Uterus (tissue), 4 donors: ENCODE results near the gene AASDH. TPM values are rescaled to one million over a fixed set of nuclear protein-coding genes. Genes with fewer than 3 reads are reported as not detected.
A peak's percentile ranks its signal among the peaks of the same experiment; 100 is the strongest.

Source experiments
- DNase-seq, 2 donors: peaks; one replicate each; pipeline ENCODE4 v3.0.0-alpha.2; 2019 to 2020
- H3K27ac ChIP-seq, 2 donors: fragments of 200-600 bp; sonication (generic); 1 replicate in 1 of 2; 2 replicates in 1 of 2; pipeline ENCODE4 v1.5.1; 2016 to 2018
- H3K27me3 ChIP-seq, 2 donors: fragments of 200-600 bp; sonication (generic); one replicate each; pipeline ENCODE4 v1.5.1; 2018 to 2019; ENCODE audit warnings: control low read depth in 1 of 2
- H3K36me3 ChIP-seq, 2 donors: fragments of 200-600 bp; sonication (generic); one replicate each; pipeline ENCODE4 v1.5.1; 2019; ENCODE audit warnings: control low read depth in 1 of 2
- H3K4me1 ChIP-seq, 2 donors: fragments of 200-600 bp; sonication (generic); one replicate each; pipeline ENCODE4 v1.5.1; 2018 to 2019; ENCODE audit warnings: control low read depth in 1 of 2
- H3K4me3 ChIP-seq, 2 donors: fragments of 200-600 bp; sonication (generic); 1 replicate in 1 of 2; 2 replicates in 1 of 2; pipeline ENCODE4 v1.5.1; 2018 to 2019; ENCODE audit warnings: mild to moderate bottlenecking in 1 of 2
- H3K9me3 ChIP-seq, 2 donors: fragments of 200-600 bp; sonication (generic); one replicate each; pipeline ENCODE4 v1.5.1; 2019; ENCODE audit warnings: control low read depth in 1 of 2
- CTCF ChIP-seq, 4 experiments: fragments of 200-600 bp in 2 of 4; fragments of 450-650 bp in 2 of 4; sonication (generic) in 2 of 4; IDR thresholded peaks; one replicate each; pipeline ENCODE4 v1.5.1; 2016 to 2019; ENCODE audit warnings: antibody characterized with exemption in 4 of 4, mild to moderate bottlenecking in 2 of 4, moderate library complexity in 1 of 4
- POLR2A ChIP-seq, 2 donors: fragments of 450-650 bp; IDR thresholded peaks; one replicate each; pipeline ENCODE4 v1.6.1; 2016; ENCODE audit warnings: antibody characterized with exemption in 2 of 2, mild to moderate bottlenecking in 1 of 2, moderate library complexity in 1 of 2
- intact Hi-C: fragments of 100-400 bp; cut with DNase I; formaldehyde crosslinking; loops from one replicate; pipeline ENCODE4 v1.15.1; 2023; ENCODE audit warnings: low total_unique reads
- total RNA-seq, 4 donors: library from RNA; depleted of rRNA in 3 of 4; stranded (reverse); fragments of >200 nt in 3 of 4; gene quantifications; one replicate each; pipeline versions ENCODE4 v1.1.0 to v1.2.4, GENCODE V29; 2014 to 2023
- donor health status: DM: yes; HTN: yes; CAD: no.

The AASDH gene
- total RNA-seq, 4 donors from 2014 or later = 12.7 to 58.8 (median 26.6) TPM

- intact Hi-C loops = no loop called here
- Histone ChIP-seq H3K27ac (no peak overlapping the region), H3K27me3 (no peaks in the 10 kb centered on the region), H3K36me3 (no peaks in the 10 kb centered on the region), H3K9me3 (no peaks in the 10 kb centered on the region), H3K4me3 (no peak overlapping the region), H3K4me1 (no peaks in the 10 kb centered on the region)
- TF ChIP-seq POLR2A (IDR thresholded peaks at IDR 0.05) = no peak
- no peak for TF ChIP-seq CTCF (IDR thresholded peaks at IDR 0.05)
- DNase-seq = no peak
These were observed 4.0 kb upstream of the AASDH start for GRCh38 chr4:56391270-56391669.

GRCh38 chr4:56389558-56389957 is 2.3 kb upstream of the AASDH start:
- no peaks in the 10 kb centered on the region for H3K9me3 ChIP-seq
- H3K36me3 ChIP-seq = no peaks in the 10 kb centered on the region
- no peak for TF ChIP-seq CTCF (IDR thresholded peaks at IDR 0.05)
- no peak for TF ChIP-seq POLR2A (IDR thresholded peaks at IDR 0.05)
- no peak overlapping the region for H3K4me3 ChIP-seq
- DNase-seq = no peak
- H3K27ac ChIP-seq = no peak overlapping the region
- H3K27me3 ChIP-seq = no peaks in the 10 kb centered on the region
- intact Hi-C loops = no loop called here
- H3K4me1 ChIP-seq = peaks cover 0 to 3% of the 10 kb centered on the region in 2 donors

GRCh38 chr4:56388306-56388705 is 1.0 kb upstream of the AASDH start:
- peak overlapping the region; percentile 55 to 79 for H3K4me3 ChIP-seq
- no peaks in the 10 kb centered on the region for H3K9me3 ChIP-seq
- no peaks in the 10 kb centered on the region for H3K36me3 ChIP-seq
- TF ChIP-seq CTCF (IDR thresholded peaks at IDR 0.05) (no peak), POLR2A (IDR thresholded peaks at IDR 0.05) (no peak)
- no peaks in the 10 kb centered on the region for H3K27me3 ChIP-seq
- intact Hi-C loops = no loop called here
- peak overlapping the region in 1 of 2 donors; percentile 92 for H3K27ac ChIP-seq
- DNase-seq = no peak
- H3K4me1 ChIP-seq = peaks cover 0 to 3% of the 10 kb centered on the region in 2 donors

- Histone ChIP-seq H3K9me3 (no peaks in the 10 kb centered on the region), H3K36me3 (no peaks in the 10 kb centered on the region), H3K27me3 (no peaks in the 10 kb centered on the region), H3K4me3 (no peak overlapping the region), H3K27ac (no peak overlapping the region), H3K4me1 (peaks cover 0 to 3% of the 10 kb centered on the region in 2 donors)
- intact Hi-C loops = no loop called here
- TF ChIP-seq POLR2A (IDR thresholded peaks at IDR 0.05) (no peak), CTCF (IDR thresholded peaks at IDR 0.05) (no peak)
- DNase-seq = no peak
These were observed 1.2 kb downstream of the AASDH start for GRCh38 chr4:56386091-56386490.

- Histone ChIP-seq H3K36me3 (no peaks in the 10 kb centered on the region), H3K4me1 (no peaks in the 10 kb centered on the region), H3K4me3 (no peak overlapping the region), H3K27me3 (no peaks in the 10 kb centered on the region), H3K9me3 (no peaks in the 10 kb centered on the region), H3K27ac (no peak overlapping the region)
- intact Hi-C loops = no loop called here
- no peak for DNase-seq
- TF ChIP-seq CTCF (IDR thresholded peaks at IDR 0.05) (no peak), POLR2A (IDR thresholded peaks at IDR 0.05) (no peak)
These were observed 11.8 kb downstream of the AASDH start for GRCh38 chr4:56375458-56375857.
